ENCODE measurements around the gene CCND2.

- TF ChIP-seq CTCF (IDR thresholded peaks at IDR 0.05; ENCODE audit: poor library complexity) (no peak), EZH2 (IDR thresholded peaks at IDR 0.05; ENCODE audit: borderline replicate concordance) (no peak)
Observed at GRCh38 chr12:4312251-4312650, 38.7 kb downstream of the CCND2 start.

All from hepatocyte (in vitro differentiated cells).